Osteoblast (primary cell): ENCODE data around the gene SELENOK. TPM values are rescaled to one million over a fixed set of nuclear protein-coding genes. Genes with fewer than 3 reads are reported as not detected.

Experiments
- DNase-seq: peaks from one replicate; pipeline ENCODE4 v3.0.0; 2011; ENCODE audit warnings: low spot score, mixed read lengths; ENCODE audit not compliant: insufficient read length; ENCODE audit errors: missing footprints
- H2AFZ ChIP-seq: 2 replicates; pipeline ENCODE4 v1.6.0; 2011; ENCODE audit warnings: mild to moderate bottlenecking, low read length
- H3K27ac ChIP-seq: 2 replicates; pipeline ENCODE4 v1.5.1; 2011; ENCODE audit warnings: mild to moderate bottlenecking, low read depth, low read length, moderate library complexity
- H3K27me3 ChIP-seq: 2 replicates; pipeline ENCODE4 v1.6.0; 2012; ENCODE audit warnings: mild to moderate bottlenecking, control low read depth, inconsistent platforms, low read length, moderate library complexity; ENCODE audit not compliant: insufficient read depth
- H3K36me3 ChIP-seq: 2 replicates; pipeline ENCODE4 v1.5.1; 2011; ENCODE audit warnings: mild to moderate bottlenecking, low read length, control low read depth, moderate library complexity; ENCODE audit not compliant: insufficient read depth
- H3K4me1 ChIP-seq: 2 replicates; pipeline ENCODE4 v1.5.1; 2011; ENCODE audit warnings: mild to moderate bottlenecking, low read length, control low read depth, moderate library complexity; ENCODE audit not compliant: insufficient read depth
- H3K4me2 ChIP-seq: 2 replicates; pipeline ENCODE4 v1.6.0; 2011; ENCODE audit warnings: mild to moderate bottlenecking, low read length; ENCODE audit not compliant: insufficient read depth
- H3K4me3 ChIP-seq: fragments of 200-600 bp; sonication (generic); 3 replicates; pipeline ENCODE4 v1.5.1; 2012; ENCODE audit warnings: mild to moderate bottlenecking, low read length, inconsistent platforms; ENCODE audit not compliant: insufficient read depth
- H3K79me2 ChIP-seq: 2 replicates; pipeline ENCODE4 v1.6.0; 2012; ENCODE audit warnings: mild to moderate bottlenecking, low read length, control low read depth, inconsistent platforms; ENCODE audit not compliant: insufficient read depth
- H3K9me3 ChIP-seq: 2 replicates; pipeline ENCODE4 v1.5.1; 2011; ENCODE audit warnings: low read depth, low read length, control low read depth
- H4K20me1 ChIP-seq: 2 replicates; pipeline ENCODE4 v1.6.0; 2012; ENCODE audit warnings: mild to moderate bottlenecking, low read length, control low read depth; ENCODE audit not compliant: insufficient read depth
- CTCF ChIP-seq: IDR thresholded peaks from 2 replicates; pipeline ENCODE4 v1.5.1; 2011; ENCODE audit warnings: mild to moderate bottlenecking, low read depth, low read length, moderate library complexity; ENCODE audit errors: extremely low read depth
- total RNA-seq: library from RNA; depleted of rRNA; stranded (reverse); fragments of >200 nt; gene quantifications from 2 replicates; pipeline ENCODE4 v1.2.3, GENCODE V29; 2012

Gene SELENOK
- total RNA-seq, 1 donor: 13.4 TPM

GRCh38 chr3:53860196-53860595 is 31.5 kb downstream of the SELENOK start:
- no peak overlapping the region for H3K4me3 ChIP-seq
- H3K36me3 ChIP-seq: peaks cover 24% of the 10 kb centered on the region
- H3K27ac ChIP-seq: no peak overlapping the region
- no peaks in the 10 kb centered on the region for H3K79me2 ChIP-seq
- H3K4me2 ChIP-seq: no peak overlapping the region
- no peak for TF ChIP-seq CTCF
- H4K20me1 ChIP-seq: no peaks in the 10 kb centered on the region
- H2AFZ ChIP-seq: no peak overlapping the region
- no peaks in the 10 kb centered on the region for H3K9me3 ChIP-seq
- no peaks in the 10 kb centered on the region for H3K27me3 ChIP-seq
- no peak for DNase-seq
- H3K4me1 ChIP-seq: no peaks in the 10 kb centered on the region

- Histone ChIP-seq H2AFZ (no peak overlapping the region), H3K4me1 (no peaks in the 10 kb centered on the region), H4K20me1 (no peaks in the 10 kb centered on the region), H3K27ac (no peak overlapping the region), H3K27me3 (no peaks in the 10 kb centered on the region), H3K79me2 (no peaks in the 10 kb centered on the region), H3K36me3 (peaks cover 16% of the 10 kb centered on the region), H3K4me3 (no peak overlapping the region), H3K9me3 (no peaks in the 10 kb centered on the region), H3K4me2 (no peak overlapping the region)
- TF ChIP-seq CTCF: no peak
- DNase-seq: no peak
These were observed 32.5 kb downstream of the SELENOK start for GRCh38 chr3:53859178-53859577.

GRCh38 chr3:53858096-53858741 is 33.4 kb downstream of the SELENOK start:
- Histone ChIP-seq H2AFZ (no peak overlapping the region), H3K36me3 (peaks cover 13% of the 10 kb centered on the region), H4K20me1 (no peaks in the 10 kb centered on the region), H3K27ac (no peak overlapping the region), H3K4me1 (no peaks in the 10 kb centered on the region), H3K4me2 (no peak overlapping the region), H3K9me3 (no peaks in the 10 kb centered on the region), H3K27me3 (no peaks in the 10 kb centered on the region), H3K4me3 (no peak overlapping the region), H3K79me2 (no peaks in the 10 kb centered on the region)
- DNase-seq: no peak
- no peak for TF ChIP-seq CTCF

GRCh38 chr3:53856964-53857363 is 34.7 kb downstream of the SELENOK start:
- Histone ChIP-seq H3K79me2 (no peaks in the 10 kb centered on the region), H3K9me3 (no peaks in the 10 kb centered on the region), H3K4me2 (no peak overlapping the region), H2AFZ (no peak overlapping the region), H3K4me1 (no peaks in the 10 kb centered on the region), H3K27me3 (peaks cover 2% of the 10 kb centered on the region), H3K27ac (no peak overlapping the region), H3K4me3 (no peak overlapping the region), H4K20me1 (no peaks in the 10 kb centered on the region), H3K36me3 (peaks cover 9% of the 10 kb centered on the region)
- TF ChIP-seq CTCF: no peak
- DNase-seq: no peak
